Endothelial cell (in vitro differentiated cells): Measurements from ENCODE around the gene SMARCC1. TPM values are rescaled to one million over a fixed set of nuclear protein-coding genes. Genes with fewer than 3 reads are reported as not detected.

ENCODE experiments used
- DNase-seq: peaks from one replicate; pipeline ENCODE4 v3.0.0; 2021; ENCODE audit warnings: low spot score
- H3K27ac Mint-ChIP-seq: one replicate; pipeline ENCODE4 v1.8.0; 2021; ENCODE audit warnings: mixed read lengths, inconsistent platforms; ENCODE audit not compliant: unreplicated experiment
- H3K27me3 Mint-ChIP-seq: one replicate; pipeline ENCODE4 v1.8.0; 2021; ENCODE audit warnings: mild to moderate bottlenecking, moderate library complexity, mixed read lengths, inconsistent platforms; ENCODE audit not compliant: unreplicated experiment
- H3K36me3 Mint-ChIP-seq: one replicate; pipeline ENCODE4 v1.8.0; 2021; ENCODE audit warnings: mild to moderate bottlenecking, low read depth, mixed read lengths, inconsistent platforms; ENCODE audit not compliant: unreplicated experiment
- H3K4me1 Mint-ChIP-seq: one replicate; pipeline ENCODE4 v1.8.0; 2021; ENCODE audit warnings: mild to moderate bottlenecking, mixed read lengths, inconsistent platforms; ENCODE audit not compliant: unreplicated experiment
- H3K4me3 Mint-ChIP-seq: one replicate; pipeline ENCODE4 v1.8.0; 2021; ENCODE audit warnings: mild to moderate bottlenecking, mixed read lengths, inconsistent platforms; ENCODE audit not compliant: unreplicated experiment
- H3K9me3 Mint-ChIP-seq: one replicate; pipeline ENCODE4 v1.8.0; 2021; ENCODE audit warnings: mixed read lengths, inconsistent platforms; ENCODE audit not compliant: unreplicated experiment
- total RNA-seq: library from RNA; stranded (reverse); fragmentation: NEBNext Ultra II Directional; extraction: Animal tissue kit (Norgen Biotek cat#: 25700); gene quantifications from one replicate; pipeline ENCODE4 v1.2.1, GENCODE V29; 2021; ENCODE audit not compliant: unreplicated experiment
- TF ChIP-seq, protein P1 (sequence below): fragments of 200-600 bp; sonication (generic); IDR thresholded peaks from one replicate; pipeline ENCODE4 v1.5.0; 2021; ENCODE audit warnings: antibody characterized with exemption; ENCODE audit not compliant: unreplicated experiment

SMARCC1 gene
- total RNA-seq, 1 donor from 2014 or later: 138 TPM

DNA sequence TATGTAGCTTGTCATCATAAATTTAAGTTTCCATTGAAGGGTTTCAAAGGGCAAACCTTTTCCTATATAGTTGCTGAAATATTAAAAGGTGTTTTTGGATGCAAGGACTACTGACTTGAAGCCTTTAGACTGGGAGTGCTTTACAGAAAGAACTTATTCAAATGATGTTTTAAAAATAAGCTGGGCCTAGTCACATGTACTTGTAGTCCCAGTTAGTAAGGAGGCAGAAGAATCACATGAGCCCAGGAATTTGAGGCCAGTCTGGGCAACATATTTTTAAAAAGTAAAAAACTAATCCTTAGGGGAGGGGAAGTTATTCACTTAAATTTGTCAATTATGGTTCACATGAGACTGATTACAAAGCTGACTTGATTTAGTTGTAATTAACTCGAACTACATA, 65.0 kb downstream of the SMARCC1 start:
- Mint-ChIP-seq H3K9me3 (no peaks in the 10 kb centered on the region), H3K4me1 (no peaks in the 10 kb centered on the region), H3K4me3 (no peak overlapping the region), H3K27me3 (no peaks in the 10 kb centered on the region), H3K27ac (no peak overlapping the region), H3K36me3 (peaks cover 23% of the 10 kb centered on the region)
- DNase-seq: no peak
- TF ChIP-seq, protein P1, sequence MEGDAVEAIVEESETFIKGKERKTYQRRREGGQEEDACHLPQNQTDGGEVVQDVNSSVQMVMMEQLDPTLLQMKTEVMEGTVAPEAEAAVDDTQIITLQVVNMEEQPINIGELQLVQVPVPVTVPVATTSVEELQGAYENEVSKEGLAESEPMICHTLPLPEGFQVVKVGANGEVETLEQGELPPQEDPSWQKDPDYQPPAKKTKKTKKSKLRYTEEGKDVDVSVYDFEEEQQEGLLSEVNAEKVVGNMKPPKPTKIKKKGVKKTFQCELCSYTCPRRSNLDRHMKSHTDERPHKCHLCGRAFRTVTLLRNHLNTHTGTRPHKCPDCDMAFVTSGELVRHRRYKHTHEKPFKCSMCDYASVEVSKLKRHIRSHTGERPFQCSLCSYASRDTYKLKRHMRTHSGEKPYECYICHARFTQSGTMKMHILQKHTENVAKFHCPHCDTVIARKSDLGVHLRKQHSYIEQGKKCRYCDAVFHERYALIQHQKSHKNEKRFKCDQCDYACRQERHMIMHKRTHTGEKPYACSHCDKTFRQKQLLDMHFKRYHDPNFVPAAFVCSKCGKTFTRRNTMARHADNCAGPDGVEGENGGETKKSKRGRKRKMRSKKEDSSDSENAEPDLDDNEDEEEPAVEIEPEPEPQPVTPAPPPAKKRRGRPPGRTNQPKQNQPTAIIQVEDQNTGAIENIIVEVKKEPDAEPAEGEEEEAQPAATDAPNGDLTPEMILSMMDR: no peak

DNA sequence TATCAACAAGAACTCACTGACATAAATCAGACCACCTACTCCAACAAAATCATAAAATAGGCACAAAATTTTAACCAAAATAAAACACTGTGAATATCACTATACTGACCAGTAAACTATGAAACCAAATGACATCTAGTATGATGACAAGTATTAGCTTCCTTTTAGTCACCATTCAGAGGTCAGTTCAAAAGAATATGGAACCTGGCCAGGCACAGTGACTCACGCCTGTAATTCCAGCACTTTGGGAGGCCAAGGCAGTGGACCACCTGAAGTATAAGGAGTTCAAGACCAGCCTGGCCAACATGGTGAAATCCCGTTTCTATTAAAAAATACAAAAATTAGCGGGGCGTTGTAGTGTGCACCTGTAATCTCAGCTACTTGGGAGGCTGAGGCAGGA, 65.8 kb downstream of the SMARCC1 start:
- Mint-ChIP-seq H3K4me1 (no peaks in the 10 kb centered on the region), H3K4me3 (no peak overlapping the region), H3K27ac (peak overlapping the region; percentile 44), H3K27me3 (no peaks in the 10 kb centered on the region), H3K36me3 (peaks cover 25% of the 10 kb centered on the region), H3K9me3 (no peaks in the 10 kb centered on the region)
- DNase-seq: no peak
- TF ChIP-seq, protein P1: no peak

DNA sequence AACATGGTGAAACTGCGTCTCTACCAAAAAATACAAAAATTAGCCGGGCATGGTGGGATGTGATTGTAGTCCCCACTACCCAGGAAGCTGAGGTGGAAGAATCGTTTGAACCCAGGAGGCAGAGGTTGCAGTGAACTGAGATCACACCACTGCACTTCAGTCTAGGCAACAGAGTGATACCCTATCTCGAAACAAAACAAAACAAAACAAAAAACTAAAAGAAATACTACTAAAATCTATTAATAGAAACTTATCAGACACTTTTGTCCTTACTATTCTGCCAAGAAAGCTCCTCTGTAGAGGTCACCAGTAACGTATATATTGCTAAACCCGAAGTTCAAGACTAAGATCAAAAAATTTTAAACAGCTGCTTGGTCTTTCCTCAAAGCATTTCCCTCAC, 67.1 kb downstream of the SMARCC1 start:
- DNase-seq: no peak
- no peak overlapping the region for H3K4me3 Mint-ChIP-seq
- H3K27me3 Mint-ChIP-seq: no peaks in the 10 kb centered on the region
- H3K4me1 Mint-ChIP-seq: no peaks in the 10 kb centered on the region
- H3K9me3 Mint-ChIP-seq: no peaks in the 10 kb centered on the region
- peaks cover 29% of the 10 kb centered on the region for H3K36me3 Mint-ChIP-seq
- no peak overlapping the region for H3K27ac Mint-ChIP-seq
- TF ChIP-seq, protein P1: no peak

DNA sequence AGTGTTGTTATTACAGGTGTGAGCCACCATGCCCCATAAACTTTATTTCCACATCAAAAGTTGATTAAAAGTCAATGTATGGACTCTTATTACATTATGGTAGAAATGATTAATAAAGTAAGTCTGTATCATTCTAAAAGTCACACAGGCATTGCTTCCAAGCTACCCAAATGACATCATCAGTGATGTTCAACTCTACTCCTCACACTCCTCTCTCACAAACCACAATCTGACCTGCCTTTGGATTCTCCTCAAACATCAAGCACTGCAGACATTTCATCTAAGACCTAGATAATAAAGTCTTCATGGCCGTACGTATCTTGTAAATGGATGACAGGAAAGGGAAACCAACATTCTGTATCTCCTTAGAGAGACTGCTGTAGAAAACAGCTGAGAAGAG, 68.0 kb downstream of the SMARCC1 start:
- TF ChIP-seq, protein P1: no peak
- Mint-ChIP-seq H3K4me1 (no peaks in the 10 kb centered on the region), H3K27ac (no peak overlapping the region), H3K27me3 (no peaks in the 10 kb centered on the region), H3K36me3 (peaks cover 29% of the 10 kb centered on the region), H3K9me3 (no peaks in the 10 kb centered on the region), H3K4me3 (no peak overlapping the region)
- no peak for DNase-seq

DNA sequence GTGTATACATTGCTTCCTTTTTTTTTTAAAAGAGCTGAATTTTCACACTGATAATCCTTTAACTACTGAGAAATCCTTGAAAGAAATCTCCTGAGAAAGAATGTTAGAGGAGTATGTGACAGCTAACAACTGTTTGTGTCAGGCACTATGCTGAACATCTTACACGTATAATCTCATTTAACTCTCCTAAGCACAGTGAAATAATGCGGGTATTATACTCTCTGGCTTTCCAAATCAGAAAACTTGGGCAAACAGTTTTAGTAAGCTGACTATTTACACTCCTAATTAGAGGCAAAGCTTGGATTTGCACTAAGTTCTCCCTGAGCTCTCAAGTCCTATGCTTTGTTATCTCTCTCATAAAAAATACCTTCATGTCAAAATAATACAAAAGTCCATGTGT, 69.3 kb downstream of the SMARCC1 start:
- Mint-ChIP-seq H3K27me3 (no peaks in the 10 kb centered on the region), H3K4me3 (no peak overlapping the region), H3K9me3 (no peaks in the 10 kb centered on the region), H3K36me3 (peaks cover 30% of the 10 kb centered on the region), H3K27ac (no peak overlapping the region), H3K4me1 (no peaks in the 10 kb centered on the region)
- TF ChIP-seq, protein P1: no peak
- DNase-seq: no peak
